ENCODE data around the gene SNW1.
"Not testable (repeated sequence)": the region's sequence is repeated elsewhere in the genome, so short reads cannot be mapped to it uniquely, and the experiment has no call there.

Gene SNW1

DNA sequence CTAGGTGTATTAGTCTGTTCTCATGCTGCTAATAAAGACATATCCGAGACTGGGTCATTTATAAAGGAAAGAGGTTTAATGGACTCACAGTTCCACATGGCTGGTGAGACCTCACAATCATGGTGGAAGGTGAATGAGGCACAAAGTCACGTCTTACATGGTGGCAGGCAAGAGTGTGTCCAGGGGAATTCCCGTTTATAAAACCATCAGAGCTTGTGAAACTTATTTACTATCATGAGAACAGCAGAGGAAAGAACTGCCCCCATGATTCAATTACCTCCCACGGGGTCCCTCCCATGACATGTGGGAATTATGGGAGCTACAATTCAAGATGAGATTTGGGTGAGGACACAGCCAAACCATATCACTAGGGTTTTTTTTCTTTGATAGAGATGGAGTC is 13.0 kb upstream of the SNW1 start:
- H3K4me1 Mint-ChIP-seq; H3K27ac Mint-ChIP-seq; H3K4me3 Mint-ChIP-seq; ATAC-seq; H3K36me3 Mint-ChIP-seq (ENCODE audit: low read depth); DNase-seq; H3K9me3 Mint-ChIP-seq; H3K27me3 Mint-ChIP-seq: not testable (repeated sequence)

DNA sequence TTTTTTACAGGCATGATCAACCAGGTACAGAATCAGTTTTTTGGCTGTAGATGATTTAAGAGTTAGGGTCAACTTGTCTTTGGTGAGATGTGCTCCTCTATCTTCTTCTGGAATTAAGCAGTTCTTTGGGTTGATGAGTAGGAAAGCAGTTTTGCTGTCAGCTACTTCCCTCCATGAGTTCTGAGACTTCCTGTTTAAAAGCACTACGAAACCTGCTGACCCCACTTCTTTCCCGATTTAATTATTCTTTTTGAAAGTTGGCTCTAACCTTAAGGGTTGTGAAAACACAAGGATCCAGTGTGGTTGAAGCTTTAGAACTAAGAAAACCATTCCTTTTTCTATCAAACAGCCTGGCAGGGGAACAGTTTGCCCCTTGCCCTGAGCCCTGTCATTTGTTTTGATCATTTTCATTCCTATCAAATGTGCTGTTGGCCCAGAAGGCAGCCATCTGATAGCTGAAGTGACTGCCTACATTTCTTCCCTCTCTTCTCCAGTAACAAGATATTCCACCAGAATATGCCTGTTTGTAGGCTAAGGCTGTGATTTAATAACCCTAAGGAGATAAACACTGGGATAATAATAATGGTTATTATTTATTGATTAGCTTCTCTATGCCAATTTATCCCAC is 7.6 kb upstream of the SNW1 start:
- H3K36me3 Mint-ChIP-seq (ENCODE audit: low read depth); H3K4me3 Mint-ChIP-seq; H3K27ac Mint-ChIP-seq; DNase-seq; ATAC-seq; H3K27me3 Mint-ChIP-seq; H3K4me1 Mint-ChIP-seq; H3K9me3 Mint-ChIP-seq: not testable (repeated sequence)

DNA sequence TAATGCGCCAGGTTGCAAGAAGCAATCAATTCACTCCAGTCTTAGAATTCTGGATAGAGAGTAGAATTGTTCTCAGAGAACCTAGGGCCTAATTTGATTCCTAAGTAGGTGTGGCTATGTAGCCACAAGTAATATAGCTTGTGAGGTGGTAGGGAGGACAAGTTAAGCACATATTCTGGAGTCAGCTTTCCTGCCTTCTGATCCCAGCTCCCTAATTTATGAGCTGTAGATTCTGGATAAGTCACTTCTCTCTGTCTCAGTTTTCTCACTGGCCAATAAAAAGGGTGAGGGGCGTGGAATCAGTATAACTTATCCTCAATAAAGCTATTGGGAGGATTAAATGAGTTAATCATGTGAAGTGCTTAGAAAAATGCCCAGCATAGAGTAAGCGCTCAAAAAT is 3.0 kb upstream of the SNW1 start:
- no peak overlapping the region for H3K4me3 Mint-ChIP-seq
- no peak for DNase-seq
- no peaks in the 10 kb centered on the region for H3K27me3 Mint-ChIP-seq
- H3K27ac Mint-ChIP-seq: no peak overlapping the region
- peaks cover 15% of the 10 kb centered on the region for H3K4me1 Mint-ChIP-seq
- no peaks in the 10 kb centered on the region for H3K9me3 Mint-ChIP-seq
- H3K36me3 Mint-ChIP-seq (ENCODE audit: low read depth): peaks cover 6% of the 10 kb centered on the region
- ATAC-seq: no peak

DNA sequence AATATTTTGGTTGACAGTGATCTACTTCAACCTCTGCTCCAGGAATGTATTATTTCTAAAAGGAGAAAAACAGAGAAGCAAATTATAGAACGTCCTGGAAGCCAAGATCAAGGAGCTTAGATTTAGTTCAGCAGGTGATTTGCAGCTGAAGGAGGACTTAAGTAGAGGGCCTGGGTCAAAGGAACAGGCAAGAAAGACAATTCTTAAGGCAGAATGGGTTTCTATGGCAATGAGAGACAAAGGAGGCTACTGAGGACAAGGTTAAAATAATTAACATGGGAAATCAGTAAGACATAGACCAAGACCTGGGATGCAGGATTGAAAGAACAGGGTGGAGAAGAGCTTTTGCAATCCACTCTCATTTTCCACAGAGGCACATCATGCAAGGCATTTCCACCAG is 2.4 kb upstream of the SNW1 start:
- peaks cover 12% of the 10 kb centered on the region for H3K36me3 Mint-ChIP-seq (ENCODE audit: low read depth)
- ATAC-seq (no peak), DNase-seq (no peak)
- no peak overlapping the region for H3K4me3 Mint-ChIP-seq
- H3K27me3 Mint-ChIP-seq: no peaks in the 10 kb centered on the region
- H3K9me3 Mint-ChIP-seq: no peaks in the 10 kb centered on the region
- H3K4me1 Mint-ChIP-seq: peaks cover 22% of the 10 kb centered on the region
- H3K27ac Mint-ChIP-seq: no peak overlapping the region

GRCh38 chr14:77761205-77761931 is 412 bp upstream of the SNW1 start:
- peak; percentile 3 for ATAC-seq

GRCh38 chr14:77752799-77753516 is 8.0 kb downstream of the SNW1 start:
- no peaks in the 10 kb centered on the region for H3K9me3 Mint-ChIP-seq
- H3K27me3 Mint-ChIP-seq: no peaks in the 10 kb centered on the region
- H3K36me3 Mint-ChIP-seq (ENCODE audit: low read depth): peaks cover 51% of the 10 kb centered on the region
- H3K27ac Mint-ChIP-seq: no peak overlapping the region
- no peak for ATAC-seq
- no peak overlapping the region for H3K4me3 Mint-ChIP-seq
- no peak for DNase-seq
- H3K4me1 Mint-ChIP-seq: peaks cover 25% of the 10 kb centered on the region

More at GRCh38 chr14:77761205-77761931, 412 bp upstream of the SNW1 start:
- Mint-ChIP-seq H3K27me3 (no peaks in the 10 kb centered on the region), H3K36me3 (ENCODE audit: low read depth) (peaks cover 19% of the 10 kb centered on the region), H3K4me3 (peak overlapping the region; percentile 95), H3K4me1 (peaks cover 34% of the 10 kb centered on the region), H3K27ac (peak overlapping the region; percentile 96), H3K9me3 (no peaks in the 10 kb centered on the region)
- no peak for DNase-seq

DNA sequence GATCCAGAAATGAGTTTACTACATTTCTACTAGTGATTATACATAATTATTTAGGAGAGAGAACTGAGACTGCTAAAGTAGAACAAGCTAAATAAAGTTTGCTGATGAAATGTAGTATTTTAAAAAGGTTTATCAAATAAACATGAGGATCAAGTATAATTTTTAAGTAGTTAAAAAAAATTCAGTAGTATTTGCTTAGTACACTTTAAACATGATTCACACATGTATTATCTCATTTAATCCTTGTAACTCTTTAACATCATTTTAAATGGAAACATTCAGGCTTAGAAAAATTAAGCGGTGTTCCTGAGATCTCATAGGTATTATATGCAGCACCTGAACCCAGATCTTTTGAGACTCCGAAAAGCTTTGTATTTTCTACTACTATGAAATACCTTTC is 8.7 kb downstream of the SNW1 start:
- ATAC-seq: no peak
- Mint-ChIP-seq H3K9me3 (no peaks in the 10 kb centered on the region), H3K27me3 (no peaks in the 10 kb centered on the region), H3K27ac (no peak overlapping the region), H3K4me3 (no peak overlapping the region), H3K36me3 (ENCODE audit: low read depth) (peaks cover 48% of the 10 kb centered on the region), H3K4me1 (peaks cover 18% of the 10 kb centered on the region)
- DNase-seq: no peak

- H3K36me3 Mint-ChIP-seq (ENCODE audit: low read depth): peaks cover 46% of the 10 kb centered on the region
- not testable (repeated sequence) for H3K27ac Mint-ChIP-seq, DNase-seq, H3K27me3 Mint-ChIP-seq, H3K9me3 Mint-ChIP-seq, ATAC-seq, H3K4me3 Mint-ChIP-seq
- peaks cover 12% of the 10 kb centered on the region for H3K4me1 Mint-ChIP-seq
Observed at GRCh38 chr14:77747425-77747824, 13.5 kb downstream of the SNW1 start.

- Mint-ChIP-seq H3K27ac (peak overlapping the region; percentile 68), H3K4me3 (no peak overlapping the region), H3K36me3 (ENCODE audit: low read depth) (peaks cover 50% of the 10 kb centered on the region), H3K27me3 (no peaks in the 10 kb centered on the region), H3K4me1 (peaks cover 20% of the 10 kb centered on the region), H3K9me3 (no peaks in the 10 kb centered on the region)
- no peak for DNase-seq
- no peak for ATAC-seq
Observed at GRCh38 chr14:77746064-77746702, 14.8 kb downstream of the SNW1 start.

DNA sequence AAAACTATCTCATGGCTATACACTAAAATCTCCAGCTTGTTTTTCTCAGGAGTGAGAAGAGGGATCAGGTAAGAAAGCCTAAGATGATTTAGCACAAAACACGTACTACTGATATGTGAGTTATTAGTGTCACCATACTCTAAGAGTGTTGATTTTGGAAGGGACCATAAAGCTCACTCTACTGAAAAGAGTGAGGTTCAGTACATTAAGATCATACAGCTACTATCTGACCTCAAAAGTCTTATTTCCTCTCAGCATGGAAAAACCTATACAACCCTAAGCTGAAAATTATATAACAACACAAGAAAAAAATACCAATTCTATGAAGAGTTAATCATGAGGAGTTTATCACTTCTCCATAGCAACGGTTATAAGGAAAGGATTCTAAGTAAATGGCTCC is 19.5 kb downstream of the SNW1 start:
- no peak for ATAC-seq

DNA sequence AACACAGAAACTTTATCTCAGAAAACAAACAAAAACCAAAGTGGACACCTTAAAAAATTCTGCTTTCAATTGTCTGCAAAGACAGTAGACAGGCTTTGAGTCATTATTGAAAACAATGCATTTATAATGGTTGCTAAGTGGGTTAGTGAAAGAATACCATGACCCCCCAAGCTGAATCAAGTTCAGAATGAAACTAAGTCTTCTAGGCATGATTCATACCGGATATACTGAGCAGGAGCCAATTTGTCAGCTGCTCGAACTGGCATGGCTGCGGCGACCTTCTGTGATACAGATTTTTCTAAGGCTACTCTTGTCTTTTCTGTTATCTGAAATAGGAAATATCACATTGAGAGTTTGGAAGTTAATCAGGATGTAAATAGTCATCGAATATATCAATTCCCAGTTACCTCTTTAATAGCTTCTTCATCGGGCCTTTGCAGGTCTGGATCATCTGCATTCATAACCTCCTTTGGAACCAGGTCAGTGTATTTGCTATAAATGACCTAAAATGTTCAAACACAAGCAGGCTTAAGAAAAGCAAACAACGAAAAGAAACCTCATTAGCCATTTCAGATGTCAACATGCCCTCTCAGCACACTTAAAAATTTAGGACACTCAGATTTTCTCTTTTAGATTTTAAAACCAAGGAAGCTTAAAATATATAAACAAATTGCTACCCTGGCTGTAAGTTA is 22.3 kb downstream of the SNW1 start:
- no peaks in the 10 kb centered on the region for H3K27me3 Mint-ChIP-seq
- peaks cover 44% of the 10 kb centered on the region for H3K4me1 Mint-ChIP-seq
- H3K36me3 Mint-ChIP-seq (ENCODE audit: low read depth): peaks cover 54% of the 10 kb centered on the region
- no peak overlapping the region for H3K4me3 Mint-ChIP-seq
- peak overlapping the region; percentile 82 for H3K27ac Mint-ChIP-seq
- no peak for DNase-seq
- ATAC-seq: peak; percentile 89
- H3K9me3 Mint-ChIP-seq: no peaks in the 10 kb centered on the region

More for the DNA sequence above, 19.5 kb downstream of the SNW1 start:
- Mint-ChIP-seq H3K4me1 (peaks cover 42% of the 10 kb centered on the region), H3K27ac (peak overlapping the region; percentile 33), H3K9me3 (no peaks in the 10 kb centered on the region), H3K27me3 (no peaks in the 10 kb centered on the region), H3K36me3 (ENCODE audit: low read depth) (peaks cover 49% of the 10 kb centered on the region), H3K4me3 (no peak overlapping the region)
- DNase-seq: no peak

DNA sequence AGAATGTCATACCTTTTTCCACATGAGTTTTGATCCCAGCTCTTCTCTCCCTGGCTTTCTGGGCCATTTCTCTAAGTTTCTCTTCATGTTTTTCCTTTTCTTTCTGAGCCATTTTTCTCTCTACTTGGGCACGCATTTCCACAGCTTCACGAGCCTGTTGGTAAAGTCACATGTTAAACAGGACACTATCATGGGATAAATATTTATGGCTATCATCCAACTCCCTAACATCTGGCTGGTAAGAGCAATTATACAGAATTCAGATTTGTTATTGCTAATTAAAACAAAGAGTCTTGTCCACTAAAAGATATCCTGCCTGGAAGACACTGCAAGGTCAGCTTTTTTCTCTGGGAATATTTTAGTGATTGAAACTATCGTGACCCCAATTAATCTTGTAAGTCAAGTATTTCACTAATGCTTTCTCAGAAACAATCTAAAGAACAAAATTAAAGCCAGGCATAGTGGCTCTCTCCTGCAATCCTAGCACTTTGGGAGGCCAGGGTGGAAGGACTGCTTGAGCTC is 29.9 kb downstream of the SNW1 start:
- no peaks in the 10 kb centered on the region for H3K27me3 Mint-ChIP-seq
- H3K4me3 Mint-ChIP-seq: no peak overlapping the region
- H3K4me1 Mint-ChIP-seq: peaks cover 6% of the 10 kb centered on the region
- peak overlapping the region; percentile 61 for H3K27ac Mint-ChIP-seq
- no peak for ATAC-seq
- H3K36me3 Mint-ChIP-seq (ENCODE audit: low read depth): peaks cover 65% of the 10 kb centered on the region
- H3K9me3 Mint-ChIP-seq: no peaks in the 10 kb centered on the region
- DNase-seq: no peak

GRCh38 chr14:77722301-77722700 is 38.7 kb downstream of the SNW1 start:
- Mint-ChIP-seq H3K27me3 (no peaks in the 10 kb centered on the region), H3K9me3 (no peaks in the 10 kb centered on the region), H3K4me1 (no peaks in the 10 kb centered on the region), H3K36me3 (ENCODE audit: low read depth) (peaks cover 70% of the 10 kb centered on the region), H3K27ac (peak overlapping the region; percentile 11), H3K4me3 (no peak overlapping the region)
- DNase-seq: no peak
- no peak for ATAC-seq

GRCh38 chr14:77721437-77721836 is 39.5 kb downstream of the SNW1 start:
- ATAC-seq (no peak), DNase-seq (no peak)
- Mint-ChIP-seq H3K36me3 (ENCODE audit: low read depth) (peaks cover 67% of the 10 kb centered on the region), H3K4me3 (no peak overlapping the region), H3K27me3 (no peaks in the 10 kb centered on the region), H3K9me3 (no peaks in the 10 kb centered on the region), H3K4me1 (no peaks in the 10 kb centered on the region), H3K27ac (no peak overlapping the region)

Data from activated naive CD8-positive, alpha-beta T cell treated with anti-CD3 and anti-CD28 coated beads, Interleukin-2, amount 50 U/mL, for 24 hours (primary cell).